ENCODE data around the gene NTN1. TPM values are rescaled to one million over a fixed set of nuclear protein-coding genes. Genes with fewer than 3 reads are reported as not detected.

Gene NTN1
- total RNA-seq, 1 experiment from 2014 or later, result 4.2 TPM

DNA sequence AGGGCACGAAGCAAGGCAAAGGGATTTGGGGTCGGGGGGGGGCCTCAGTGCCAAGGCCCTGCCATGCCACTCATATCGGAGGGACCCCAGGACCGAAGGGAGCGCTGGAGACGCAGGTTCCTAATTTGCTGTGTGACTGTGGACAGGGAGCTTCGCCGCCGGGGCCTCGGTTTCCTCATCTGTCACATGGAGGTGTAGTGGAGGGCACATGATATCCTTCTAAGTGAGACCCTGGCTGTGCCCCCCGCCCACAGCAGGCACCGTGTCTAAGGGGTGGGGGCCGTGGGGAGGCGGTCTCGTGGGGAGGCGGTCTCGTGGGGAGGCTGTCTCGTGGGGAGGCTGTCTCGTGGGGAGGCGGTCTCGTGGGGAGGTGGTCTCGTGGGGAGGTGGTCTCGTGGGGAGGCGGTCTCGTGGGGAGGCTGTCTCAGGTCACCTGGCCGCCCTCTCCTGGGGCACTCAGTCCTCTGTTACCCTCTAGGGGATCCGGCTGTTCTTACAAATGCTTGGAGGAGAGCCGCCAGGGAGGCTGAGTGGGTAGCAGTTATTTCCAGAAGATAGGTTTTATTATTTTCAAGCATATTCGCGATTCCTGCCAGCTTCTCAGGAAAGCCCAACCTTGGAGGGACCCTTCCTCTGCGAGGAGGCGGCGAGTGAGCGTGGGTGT is 205.0 kb downstream of the NTN1 start:
- Histone ChIP-seq H3K36me3 (ENCODE audit: control insufficient read depth in 1 of 2, insufficient read depth in 2 of 2, low read length in 2 of 2) (no peaks in the 10 kb centered on the region), H4K20me1 (ENCODE audit: insufficient read depth) (no peaks in the 10 kb centered on the region), H3K4me1 (ENCODE audit: control insufficient read depth in 1 of 2, insufficient read depth in 2 of 2, low read length in 2 of 2) (no peaks in the 10 kb centered on the region), H3K9me3 (ENCODE audit: control insufficient read depth in 1 of 2, insufficient read depth in 1 of 2, low read depth in 1 of 2, low read length in 2 of 2) (no peaks in the 10 kb centered on the region; a peak in 1 of 4 replicates), H3K4me3 (replicated peaks in 1 of 2; ENCODE audit: low read depth in 1 of 2, low read length in 2 of 2) (no peak overlapping the region), H3K27ac (ENCODE audit: low read depth, low read length) (no peak overlapping the region), H2AFZ (ENCODE audit: low read depth, low read length, poor library complexity, severe bottlenecking) (no peak overlapping the region), H3K27me3 (ENCODE audit: insufficient read depth, low read length) (no peaks in the 10 kb centered on the region), H3K79me2 (ENCODE audit: insufficient read depth, low read length) (no peaks in the 10 kb centered on the region), H3K4me2 (ENCODE audit: low read length) (no peak overlapping the region), H3K9me2 (ENCODE audit: insufficient read depth) (no peaks in the 10 kb centered on the region), H3K9ac (ENCODE audit: low read length) (no peak overlapping the region)
- RAD21 ChIA-PET (ENCODE audit: low non-redundant PET in 1 of 2, low total read pairs in 2 of 2, uncharacterized antibody in 2 of 2, unreplicated experiment in 2 of 2), result no interaction called here
- TF ChIP-seq, protein P1, sequence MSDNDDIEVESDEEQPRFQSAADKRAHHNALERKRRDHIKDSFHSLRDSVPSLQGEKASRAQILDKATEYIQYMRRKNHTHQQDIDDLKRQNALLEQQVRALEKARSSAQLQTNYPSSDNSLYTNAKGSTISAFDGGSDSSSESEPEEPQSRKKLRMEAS (IDR thresholded peaks at IDR 0.05), result no peak
- TF ChIP-seq, protein P2, sequence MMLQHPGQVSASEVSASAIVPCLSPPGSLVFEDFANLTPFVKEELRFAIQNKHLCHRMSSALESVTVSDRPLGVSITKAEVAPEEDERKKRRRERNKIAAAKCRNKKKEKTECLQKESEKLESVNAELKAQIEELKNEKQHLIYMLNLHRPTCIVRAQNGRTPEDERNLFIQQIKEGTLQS (IDR thresholded peaks at IDR 0.05), result no peak
- TF ChIP-seq SP1 (IDR thresholded peaks at IDR 0.05; ENCODE audit: low read depth) (no peak), TCF7L2 (IDR thresholded peaks at IDR 0.05; ENCODE audit: borderline replicate concordance, extremely low read depth, insufficient read depth, insufficient read length) (no peak), RAD21 (IDR thresholded peaks at IDR 0.05; ENCODE audit: low read depth) (no peak), JUND (IDR thresholded peaks at IDR 0.05) (no peak), ELF1 (IDR thresholded peaks at IDR 0.05; ENCODE audit: borderline replicate concordance, low read depth) (no peak), POLR2A (IDR thresholded peaks at IDR 0.05; ENCODE audit: borderline replicate concordance, extremely low read depth, insufficient read depth, insufficient read length) (no peak), EZH2 (IDR thresholded peaks at IDR 0.05) (no peak), SRF (IDR thresholded peaks at IDR 0.05; ENCODE audit: low read depth) (no peak), EZH2phosphoT487 (IDR thresholded peaks at IDR 0.05; ENCODE audit: borderline replicate concordance) (no peak), YY1 (IDR thresholded peaks at IDR 0.05; ENCODE audit: extremely low read depth, insufficient replicate concordance, low read depth, low read length) (no peak), POLR2AphosphoS5 (IDR thresholded peaks at IDR 0.05; ENCODE audit: low read depth, low read length) (no peak), CBX3 (IDR thresholded peaks at IDR 0.05; ENCODE audit: low read depth) (no peak), EGR1 (IDR thresholded peaks at IDR 0.05; ENCODE audit: low read depth) (no peak)
- TF ChIP-seq, protein P3, sequence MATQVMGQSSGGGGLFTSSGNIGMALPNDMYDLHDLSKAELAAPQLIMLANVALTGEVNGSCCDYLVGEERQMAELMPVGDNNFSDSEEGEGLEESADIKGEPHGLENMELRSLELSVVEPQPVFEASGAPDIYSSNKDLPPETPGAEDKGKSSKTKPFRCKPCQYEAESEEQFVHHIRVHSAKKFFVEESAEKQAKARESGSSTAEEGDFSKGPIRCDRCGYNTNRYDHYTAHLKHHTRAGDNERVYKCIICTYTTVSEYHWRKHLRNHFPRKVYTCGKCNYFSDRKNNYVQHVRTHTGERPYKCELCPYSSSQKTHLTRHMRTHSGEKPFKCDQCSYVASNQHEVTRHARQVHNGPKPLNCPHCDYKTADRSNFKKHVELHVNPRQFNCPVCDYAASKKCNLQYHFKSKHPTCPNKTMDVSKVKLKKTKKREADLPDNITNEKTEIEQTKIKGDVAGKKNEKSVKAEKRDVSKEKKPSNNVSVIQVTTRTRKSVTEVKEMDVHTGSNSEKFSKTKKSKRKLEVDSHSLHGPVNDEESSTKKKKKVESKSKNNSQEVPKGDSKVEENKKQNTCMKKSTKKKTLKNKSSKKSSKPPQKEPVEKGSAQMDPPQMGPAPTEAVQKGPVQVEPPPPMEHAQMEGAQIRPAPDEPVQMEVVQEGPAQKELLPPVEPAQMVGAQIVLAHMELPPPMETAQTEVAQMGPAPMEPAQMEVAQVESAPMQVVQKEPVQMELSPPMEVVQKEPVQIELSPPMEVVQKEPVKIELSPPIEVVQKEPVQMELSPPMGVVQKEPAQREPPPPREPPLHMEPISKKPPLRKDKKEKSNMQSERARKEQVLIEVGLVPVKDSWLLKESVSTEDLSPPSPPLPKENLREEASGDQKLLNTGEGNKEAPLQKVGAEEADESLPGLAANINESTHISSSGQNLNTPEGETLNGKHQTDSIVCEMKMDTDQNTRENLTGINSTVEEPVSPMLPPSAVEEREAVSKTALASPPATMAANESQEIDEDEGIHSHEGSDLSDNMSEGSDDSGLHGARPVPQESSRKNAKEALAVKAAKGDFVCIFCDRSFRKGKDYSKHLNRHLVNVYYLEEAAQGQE (IDR thresholded peaks at IDR 0.05; ENCODE audit: low read depth), result no peak
- TF ChIP-seq, protein P4, sequence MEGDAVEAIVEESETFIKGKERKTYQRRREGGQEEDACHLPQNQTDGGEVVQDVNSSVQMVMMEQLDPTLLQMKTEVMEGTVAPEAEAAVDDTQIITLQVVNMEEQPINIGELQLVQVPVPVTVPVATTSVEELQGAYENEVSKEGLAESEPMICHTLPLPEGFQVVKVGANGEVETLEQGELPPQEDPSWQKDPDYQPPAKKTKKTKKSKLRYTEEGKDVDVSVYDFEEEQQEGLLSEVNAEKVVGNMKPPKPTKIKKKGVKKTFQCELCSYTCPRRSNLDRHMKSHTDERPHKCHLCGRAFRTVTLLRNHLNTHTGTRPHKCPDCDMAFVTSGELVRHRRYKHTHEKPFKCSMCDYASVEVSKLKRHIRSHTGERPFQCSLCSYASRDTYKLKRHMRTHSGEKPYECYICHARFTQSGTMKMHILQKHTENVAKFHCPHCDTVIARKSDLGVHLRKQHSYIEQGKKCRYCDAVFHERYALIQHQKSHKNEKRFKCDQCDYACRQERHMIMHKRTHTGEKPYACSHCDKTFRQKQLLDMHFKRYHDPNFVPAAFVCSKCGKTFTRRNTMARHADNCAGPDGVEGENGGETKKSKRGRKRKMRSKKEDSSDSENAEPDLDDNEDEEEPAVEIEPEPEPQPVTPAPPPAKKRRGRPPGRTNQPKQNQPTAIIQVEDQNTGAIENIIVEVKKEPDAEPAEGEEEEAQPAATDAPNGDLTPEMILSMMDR (IDR thresholded peaks at IDR 0.05 in 2 of 3, conservative IDR thresholded peaks at IDR 0.05 in 1 of 3; ENCODE audit: borderline replicate concordance in 1 of 3, insufficient read depth in 1 of 3, low read depth in 2 of 3, low read length in 2 of 3), result no peak
- TF ChIP-seq, protein P5, sequence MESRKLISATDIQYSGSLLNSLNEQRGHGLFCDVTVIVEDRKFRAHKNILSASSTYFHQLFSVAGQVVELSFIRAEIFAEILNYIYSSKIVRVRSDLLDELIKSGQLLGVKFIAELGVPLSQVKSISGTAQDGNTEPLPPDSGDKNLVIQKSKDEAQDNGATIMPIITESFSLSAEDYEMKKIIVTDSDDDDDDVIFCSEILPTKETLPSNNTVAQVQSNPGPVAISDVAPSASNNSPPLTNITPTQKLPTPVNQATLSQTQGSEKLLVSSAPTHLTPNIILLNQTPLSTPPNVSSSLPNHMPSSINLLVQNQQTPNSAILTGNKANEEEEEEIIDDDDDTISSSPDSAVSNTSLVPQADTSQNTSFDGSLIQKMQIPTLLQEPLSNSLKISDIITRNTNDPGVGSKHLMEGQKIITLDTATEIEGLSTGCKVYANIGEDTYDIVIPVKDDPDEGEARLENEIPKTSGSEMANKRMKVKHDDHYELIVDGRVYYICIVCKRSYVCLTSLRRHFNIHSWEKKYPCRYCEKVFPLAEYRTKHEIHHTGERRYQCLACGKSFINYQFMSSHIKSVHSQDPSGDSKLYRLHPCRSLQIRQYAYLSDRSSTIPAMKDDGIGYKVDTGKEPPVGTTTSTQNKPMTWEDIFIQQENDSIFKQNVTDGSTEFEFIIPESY (IDR thresholded peaks at IDR 0.05; ENCODE audit: extremely low read depth, insufficient replicate concordance, low read length), result no peak
- intact Hi-C loops (cut with micrococcal nuclease), result no loop called here
- ATAC-seq (no peak), DNase-seq (ENCODE audit: low read depth, low spot score) (no peak)
- CTCF ChIA-PET, result no interaction called here
- no TSS peak for BruUV-seq (replicated peaks)
- POLR2A ChIA-PET, result no interaction called here

Measured in HCT116 (cell line).